Activated CD4-positive, alpha-beta T cell treated with anti-CD3 and anti-CD28 coated beads for 48 hours (primary cell): ENCODE measurements around the gene RAD51B.

ENCODE experiments used
- DNase-seq: peaks from one replicate; pipeline ENCODE4 v3.0.0-alpha.2; 2020

The RAD51B gene

GRCh38 chr14:68315081-68315480, 495.5 kb downstream of the RAD51B start:
- DNase-seq: no peak

- DNase-seq: no peak
Observed at GRCh38 chr14:68316078-68316868, 496.7 kb downstream of the RAD51B start.

GRCh38 chr14:68317239-68317638, 497.7 kb downstream of the RAD51B start:
- DNase-seq: no peak

GRCh38 chr14:68318828-68319227, 499.2 kb downstream of the RAD51B start:
- DNase-seq: no peak

- no peak for DNase-seq
Observed at GRCh38 chr14:68320495-68320894, 500.9 kb downstream of the RAD51B start.

- no peak for DNase-seq
Observed at GRCh38 chr14:68322940-68323620, 503.5 kb downstream of the RAD51B start.

GRCh38 chr14:68325267-68325807, 505.8 kb downstream of the RAD51B start:
- no peak for DNase-seq

- no peak for DNase-seq
Observed at GRCh38 chr14:68327231-68327630, 507.7 kb downstream of the RAD51B start.

GRCh38 chr14:68328509-68328908, 508.9 kb downstream of the RAD51B start:
- DNase-seq: no peak

- no peak for DNase-seq
Observed at GRCh38 chr14:68331426-68331825, 511.8 kb downstream of the RAD51B start.

- no peak for DNase-seq
Observed at GRCh38 chr14:68331991-68332390, 512.4 kb downstream of the RAD51B start.

- no peak for DNase-seq
Observed at GRCh38 chr14:68333262-68333661, 513.7 kb downstream of the RAD51B start.

- no peak for DNase-seq
Observed at GRCh38 chr14:68335312-68335711, 515.7 kb downstream of the RAD51B start.

- no peak for DNase-seq
Observed at GRCh38 chr14:68336165-68336564, 516.6 kb downstream of the RAD51B start.

GRCh38 chr14:68337279-68337678, 517.7 kb downstream of the RAD51B start:
- DNase-seq: no peak

- DNase-seq: no peak
Observed at GRCh38 chr14:68340262-68340661, 520.7 kb downstream of the RAD51B start.

GRCh38 chr14:68341411-68342212, 522.0 kb downstream of the RAD51B start:
- no peak for DNase-seq

- DNase-seq: no peak
Observed at GRCh38 chr14:68342216-68342763, 522.7 kb downstream of the RAD51B start.

- DNase-seq: no peak
Observed at GRCh38 chr14:68343534-68344118, 524.0 kb downstream of the RAD51B start.

- DNase-seq: no peak
Observed at GRCh38 chr14:68345738-68346137, 526.2 kb downstream of the RAD51B start.

GRCh38 chr14:68346556-68347343, 527.2 kb downstream of the RAD51B start:
- no peak for DNase-seq
